GM19239 (cell line): ENCODE results near the gene ISLR.

Experiments
- DNase-seq: peaks from one replicate; pipeline ENCODE4 v3.0.0; 2011; ENCODE audit warnings: low spot score; ENCODE audit not compliant: insufficient read length
- FAIRE-seq: peaks from 2 replicates; lab custom pipeline; 2011; peaks lifted over from hg19 to GRCh38; lab: Jason Lieb, UNC

Gene ISLR

DNA sequence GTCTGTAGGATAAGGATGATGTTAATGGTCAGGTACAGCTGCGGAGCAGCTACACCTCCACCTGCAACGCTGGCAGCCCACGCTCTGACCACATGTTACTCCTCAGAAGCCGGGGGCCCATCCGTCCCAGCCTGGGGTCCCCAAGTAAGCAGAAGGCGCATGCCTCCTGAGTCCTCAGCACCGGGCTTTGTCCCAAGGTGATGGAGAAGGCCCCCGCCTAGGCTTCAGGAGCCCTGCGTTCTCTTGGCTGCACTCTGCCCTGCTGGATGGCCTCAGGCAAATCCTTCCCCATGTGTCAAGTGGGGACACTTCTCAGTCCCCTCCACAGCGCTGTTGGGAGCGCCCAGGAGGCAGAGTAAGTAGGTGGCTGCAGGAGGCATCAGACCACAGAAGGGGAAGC, 14.7 kb downstream of the ISLR start:
- no peak for FAIRE-seq

DNA sequence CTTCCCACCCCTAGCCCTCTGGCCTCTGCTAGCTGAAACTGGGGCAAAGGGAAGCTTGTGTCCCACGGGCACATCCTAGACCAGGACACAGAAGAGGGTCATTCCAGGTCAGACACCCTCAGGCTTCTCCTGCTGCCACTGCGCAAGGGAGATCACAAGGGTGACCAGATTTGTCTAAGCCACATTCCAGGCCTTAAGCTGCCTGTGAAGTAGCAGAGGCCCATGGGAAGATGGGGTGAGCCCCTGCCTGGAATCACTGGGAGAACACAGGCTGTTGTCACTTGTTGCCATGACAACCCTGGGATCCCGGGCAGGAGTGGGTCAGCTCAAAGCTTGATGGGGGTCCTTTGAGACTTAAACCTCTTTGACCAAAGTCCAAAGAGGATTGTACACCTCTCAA, 18.3 kb downstream of the ISLR start:
- no peak for DNase-seq
- no peak for FAIRE-seq

More for the DNA sequence above, 14.7 kb downstream of the ISLR start:
- DNase-seq, result no peak

DNA sequence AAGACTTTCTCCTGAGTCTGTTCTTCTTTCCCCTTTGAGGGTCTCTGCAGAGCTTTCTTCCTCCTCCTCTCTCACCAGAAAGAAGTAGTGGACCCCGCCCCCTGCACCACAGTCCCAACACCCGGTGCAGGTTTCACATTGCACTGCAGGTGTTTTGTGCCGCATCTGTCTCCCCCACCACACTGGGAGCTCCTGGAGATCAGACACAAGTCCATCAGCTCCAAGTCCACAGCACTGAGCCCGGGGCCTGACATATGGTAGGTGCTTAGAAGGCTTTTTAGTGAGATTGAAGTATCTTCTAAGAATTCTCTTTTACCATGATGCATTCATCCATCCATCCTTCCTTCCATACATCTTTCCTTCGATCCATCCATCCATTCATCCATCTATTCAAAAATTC, 19.2 kb downstream of the ISLR start:
- DNase-seq (no peak), FAIRE-seq (no peak)

DNA sequence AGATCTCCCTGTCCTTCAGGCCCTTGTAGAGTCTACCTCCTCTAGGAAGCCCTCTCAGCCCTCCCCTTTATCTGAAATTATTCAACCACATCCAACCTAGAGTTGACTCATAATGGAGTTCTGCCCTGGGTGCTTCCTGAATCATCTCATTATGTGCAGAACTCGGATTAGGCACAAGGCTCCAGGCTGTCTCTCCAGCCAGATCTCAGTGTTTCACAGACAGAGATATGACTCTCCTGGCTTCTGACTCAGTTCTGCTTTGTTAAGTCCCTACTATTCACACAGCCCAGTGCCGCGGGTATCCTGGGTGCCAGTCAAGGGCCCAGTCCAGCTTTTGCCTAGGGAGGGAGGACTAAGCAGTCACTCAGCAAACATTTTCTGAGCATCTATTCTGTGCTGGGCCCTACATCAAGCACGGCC, 19.8 kb downstream of the ISLR start:
- DNase-seq (no peak), FAIRE-seq (no peak)

DNA sequence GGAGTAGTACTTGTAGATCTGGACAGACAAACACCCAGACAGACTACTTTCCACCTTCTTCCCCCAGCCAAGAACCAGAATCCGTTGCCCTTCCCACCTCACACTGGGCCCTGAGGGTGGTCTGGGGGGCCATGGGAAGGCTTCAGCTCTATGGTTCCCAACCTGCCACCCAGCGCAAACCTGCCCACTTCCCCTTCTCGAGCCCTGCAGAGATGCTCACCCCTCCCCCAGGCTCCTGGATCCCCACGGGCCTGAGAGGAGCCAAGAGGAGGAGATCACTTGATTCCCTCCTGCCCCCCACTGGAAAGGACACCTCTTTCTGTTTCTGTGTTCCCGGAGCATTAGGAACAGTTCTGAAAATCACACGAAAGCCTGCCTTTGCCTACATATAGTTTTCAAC, 20.4 kb downstream of the ISLR start:
- FAIRE-seq, result no peak
- no peak for DNase-seq

GRCh38 chr15:74194572-74195559, 21.4 kb downstream of the ISLR start:
- DNase-seq, result no peak
- FAIRE-seq, result no peak

- FAIRE-seq (no peak), DNase-seq (no peak)
Observed at GRCh38 chr15:74196175-74196574, 22.7 kb downstream of the ISLR start.

- DNase-seq, result no peak
- no peak for FAIRE-seq
Observed at GRCh38 chr15:74197176-74197965, 23.9 kb downstream of the ISLR start.

DNA sequence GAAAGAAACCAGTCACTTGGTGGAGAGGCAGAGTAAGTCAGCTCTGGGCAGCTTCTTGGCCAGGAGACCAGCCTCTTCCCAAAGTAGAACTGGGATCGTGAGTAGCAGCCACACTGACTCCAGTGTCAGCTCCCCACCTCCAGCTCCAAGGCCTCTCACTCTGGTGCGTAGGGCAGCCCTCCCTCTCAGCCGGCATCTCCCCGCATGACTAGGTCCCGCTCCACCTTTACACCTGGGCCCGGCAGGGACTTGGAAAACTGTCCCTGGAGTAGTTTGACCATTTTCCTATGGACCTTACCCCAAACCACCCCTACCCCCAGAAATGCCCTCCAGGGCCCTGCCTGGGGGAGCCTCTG, 25.8 kb downstream of the ISLR start:
- no peak for FAIRE-seq

GRCh38 chr15:74200412-74200815, 26.9 kb downstream of the ISLR start:
- DNase-seq, result no peak

More for the DNA sequence above, 25.8 kb downstream of the ISLR start:
- no peak for DNase-seq

GRCh38 chr15:74200871-74201419, 27.4 kb downstream of the ISLR start:
- FAIRE-seq, result no peak
- DNase-seq, result no peak

More at GRCh38 chr15:74200412-74200815, 26.9 kb downstream of the ISLR start:
- no peak for FAIRE-seq

GRCh38 chr15:74201710-74202420, 28.4 kb downstream of the ISLR start:
- FAIRE-seq, result no peak
- DNase-seq, result no peak

- FAIRE-seq (no peak), DNase-seq (no peak)
Observed at GRCh38 chr15:74202452-74203401, 29.2 kb downstream of the ISLR start, which contains the start of gene STRA6. STRA6 (minus strand) TSS chr15:74202787; CDS start chr15:74202267, 520 bp downstream.

GRCh38 chr15:74203914-74204431, 30.5 kb downstream of the ISLR start:
- DNase-seq (no peak), FAIRE-seq (no peak)

- FAIRE-seq, result no peak
- no peak for DNase-seq
Observed at GRCh38 chr15:74205582-74205947, 32.1 kb downstream of the ISLR start.

DNA sequence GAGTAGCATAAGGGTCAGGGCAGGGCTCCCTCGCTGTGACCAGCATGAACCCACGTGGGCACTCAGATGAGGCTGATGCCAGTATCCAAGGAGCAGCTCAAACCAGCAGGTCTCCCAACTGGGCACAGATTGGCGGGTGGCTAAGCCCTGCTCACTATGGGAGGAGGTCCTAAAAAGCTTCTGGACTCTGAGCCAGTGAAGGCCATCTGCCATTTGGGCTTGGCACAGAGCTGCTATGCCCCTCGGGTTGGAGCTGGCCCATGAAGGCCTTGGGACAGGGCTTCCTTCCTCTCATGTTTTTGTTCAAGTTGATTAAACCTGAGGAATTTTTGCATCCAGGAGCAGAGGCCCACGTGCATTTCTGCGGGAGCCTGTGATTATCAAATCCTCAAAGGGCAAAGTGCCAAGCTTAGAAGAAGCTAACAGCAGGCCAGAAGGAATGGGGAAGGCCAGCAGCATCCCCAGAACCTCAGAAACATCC, 33.3 kb downstream of the ISLR start:
- DNase-seq, result no peak
- FAIRE-seq, result no peak

- DNase-seq, result no peak
- no peak for FAIRE-seq
Observed at GRCh38 chr15:74207652-74208440, 34.3 kb downstream of the ISLR start.

GRCh38 chr15:74208496-74208895, 35.0 kb downstream of the ISLR start:
- FAIRE-seq (no peak), DNase-seq (no peak)
